ENCODE data around the gene SLC22A6.

GRCh38 chr11:62934496-62934785, 50.3 kb downstream of the SLC22A6 start:
- TF ChIP-seq CTCF (IDR thresholded peaks at IDR 0.05; ENCODE audit: low read depth, low read length) (no peak), EZH2phosphoT487 (IDR thresholded peaks at IDR 0.05; ENCODE audit: low read depth) (no peak)

All from OCI-LY3 (cell line).